CD4-positive, alpha-beta T cell (primary cell): ENCODE data around the gene MOB1A. TPM values are rescaled to one million over a fixed set of nuclear protein-coding genes. Genes with fewer than 3 reads are reported as not detected.
"Not testable (repeated sequence)": the region's sequence is repeated elsewhere in the genome, so short reads cannot be mapped to it uniquely, and the experiment has no call there.

Experiments used
- ATAC-seq: fragments of 200-7000 bp; cut with Tn5 transposase; one replicate; pipeline ENCODE4 v1.10.0; 2022; ENCODE audit warnings: mild to moderate bottlenecking; ENCODE audit not compliant: poor library complexity
- CTCF ChIA-PET: fragments of 350-600 bp; sonication (Branson Sonifier 250); formaldehyde crosslinking; loops from one replicate; lab custom pipeline; 2021; ENCODE audit warnings: antibody characterized with exemption, inconsistent platforms; lab: Charles Lee
- POLR2A ChIA-PET: fragments of 350-600 bp; sonication (Branson Sonifier 250); formaldehyde crosslinking; loops from one replicate; lab custom pipeline; 2021; ENCODE audit warnings: antibody characterized with exemption, inconsistent platforms; lab: Charles Lee
- DNase-seq, 14 experiments: peaks; one replicate each; pipeline ENCODE4 v3.0.0-alpha.2; 2013 to 2020; ENCODE audit warnings: mixed read lengths in 2 of 14
- H3K27ac ChIP-seq, 2 donors: one replicate each; pipeline versions ENCODE4 v1.5.1 to v1.7.0; 2013; ENCODE audit warnings: low read length in 2 of 2, low read depth in 1 of 2, mild to moderate bottlenecking in 1 of 2
- H3K27me3 ChIP-seq, 2 experiments: 1 replicate in 1 of 2; 2 replicates in 1 of 2; pipeline versions ENCODE4 v1.6.1 to v1.7.0; 2013; ENCODE audit warnings: low read length in 2 of 2, control low read depth in 1 of 2, mild to moderate bottlenecking in 1 of 2, moderate library complexity in 1 of 2; ENCODE audit not compliant: insufficient read depth in 2 of 2, control insufficient read depth in 1 of 2
- H3K36me3 ChIP-seq: one replicate; pipeline ENCODE4 v1.6.1; 2013; ENCODE audit warnings: low read length, control low read depth; ENCODE audit not compliant: insufficient read depth
- H3K4me1 ChIP-seq: one replicate; pipeline ENCODE4 v1.6.1; 2013; ENCODE audit warnings: low read length, control low read depth; ENCODE audit not compliant: insufficient read depth
- H3K4me3 ChIP-seq: one replicate; pipeline ENCODE4 v1.5.1; 2013; ENCODE audit warnings: mild to moderate bottlenecking, low read length, moderate library complexity
- H3K9me3 ChIP-seq, 2 experiments: 1 replicate in 1 of 2; 2 replicates in 1 of 2; pipeline versions ENCODE4 v1.6.1 to v1.7.0; 2013; ENCODE audit warnings: low read length in 2 of 2, mild to moderate bottlenecking in 2 of 2, control low read depth in 1 of 2, moderate library complexity in 1 of 2; ENCODE audit not compliant: control insufficient read depth in 1 of 2, insufficient read depth in 1 of 2
- H3K27ac Mint-ChIP-seq: one replicate; pipeline ENCODE4 v1.8.0; 2020; ENCODE audit warnings: mixed read lengths
- H3K27me3 Mint-ChIP-seq: one replicate; pipeline ENCODE4 v1.8.0; 2021; ENCODE audit warnings: mixed read lengths
- H3K36me3 Mint-ChIP-seq: one replicate; pipeline ENCODE4 v1.8.0; 2021; ENCODE audit warnings: low read depth, mixed read lengths
- H3K4me1 Mint-ChIP-seq: one replicate; pipeline ENCODE4 v1.8.0; 2021; ENCODE audit warnings: low read depth, mixed read lengths
- H3K4me3 Mint-ChIP-seq: one replicate; pipeline ENCODE4 v1.8.0; 2020; ENCODE audit warnings: mild to moderate bottlenecking, mixed read lengths
- H3K9me3 Mint-ChIP-seq: one replicate; pipeline ENCODE4 v1.8.0; 2020; ENCODE audit warnings: mixed read lengths
- CTCF ChIP-seq: fragments of 200-600 bp; IDR thresholded peaks from one replicate; pipeline ENCODE4 v1.8.0; 2022; ENCODE audit warnings: antibody characterized with exemption, mild to moderate bottlenecking
- intact Hi-C, 2 experiments: fragments of 100-400 bp; cut with DNase I in 1 of 2; cut with micrococcal nuclease in 1 of 2; formaldehyde crosslinking; loops; one replicate each; pipeline versions ENCODE4 v1.15.1 to v1.9.0; 2023 to 2025; cut with DNase I, micrococcal nuclease
- total RNA-seq, 174 experiments: library from RNA in 2 of 174; stranded (reverse) in 2 of 174; gene quantifications; one replicate each; pipeline ENCODE4 v1.2.3 and lab custom pipeline; 2021 to 2026

MOB1A gene
- total RNA-seq, 2 experiments from 2014 or later = 150 to 159 TPM

- no peak overlapping the region for H3K27ac Mint-ChIP-seq
These were observed 50.5 kb downstream of the MOB1A start for GRCh38 chr2:74128206-74128605.

GRCh38 chr2:74123955-74124354 lies 54.7 kb downstream of the MOB1A start:
- H3K4me1 Mint-ChIP-seq = peaks cover 11% of the 10 kb centered on the region
- H3K27ac ChIP-seq, H3K4me3 ChIP-seq, CTCF ChIA-PET, H3K27me3 Mint-ChIP-seq, H3K36me3 Mint-ChIP-seq, ATAC-seq, intact Hi-C loops, DNase-seq, H3K9me3 Mint-ChIP-seq, H3K27me3 ChIP-seq, H3K36me3 ChIP-seq, H3K4me3 Mint-ChIP-seq, POLR2A ChIA-PET, H3K27ac Mint-ChIP-seq: not testable (repeated sequence)
- Histone ChIP-seq H3K9me3 (peaks cover 6 to 21% of the 10 kb centered on the region in 2 experiments), H3K4me1 (peaks cover 10% of the 10 kb centered on the region)

More at GRCh38 chr2:74128206-74128605, 50.5 kb downstream of the MOB1A start:
- no peak overlapping the region for H3K4me3 Mint-ChIP-seq
- Histone ChIP-seq H3K27ac (no peak overlapping the region), H3K4me3 (no peak overlapping the region), H3K4me1 (no peaks in the 10 kb centered on the region), H3K36me3 (no peaks in the 10 kb centered on the region), H3K27me3 (peaks cover 3% of the 10 kb centered on the region in 2 experiments), H3K9me3 (peaks cover 0 to 10% of the 10 kb centered on the region in 2 experiments)
- intact Hi-C loops = no loop called here
- ATAC-seq (no peak), DNase-seq (no peak)
- no peaks in the 10 kb centered on the region for H3K9me3 Mint-ChIP-seq
- POLR2A ChIA-PET = no interaction called here
- no peak for TF ChIP-seq CTCF
- CTCF ChIA-PET = no interaction called here
- peaks cover 3% of the 10 kb centered on the region for H3K36me3 Mint-ChIP-seq
- no peaks in the 10 kb centered on the region for H3K4me1 Mint-ChIP-seq
- H3K27me3 Mint-ChIP-seq = no peaks in the 10 kb centered on the region

- H3K36me3 ChIP-seq, H3K27me3 Mint-ChIP-seq, H3K27me3 ChIP-seq, H3K27ac ChIP-seq, H3K9me3 Mint-ChIP-seq, H3K4me3 ChIP-seq, intact Hi-C loops, DNase-seq, H3K36me3 Mint-ChIP-seq, ATAC-seq: not testable (repeated sequence)
- peaks cover 11% of the 10 kb centered on the region for H3K4me1 Mint-ChIP-seq
- peak overlapping the region; percentile 38 for H3K4me3 Mint-ChIP-seq
- Histone ChIP-seq H3K9me3 (peaks cover 6 to 21% of the 10 kb centered on the region in 2 experiments), H3K4me1 (peaks cover 10% of the 10 kb centered on the region)
- ChIA-PET CTCF (interaction anchor here (2.7 to 2.9 kb wide), 2 partner anchors 26 to 56 kb away, joined by 11 to 14 read pairs; partner anchors contain the start of genes BOLA3 and MOB1A), POLR2A (interaction anchor here (0.7 to 3.1 kb wide), 4 partner anchors 26 to 336 kb away, joined by 3 to 23 read pairs (median 12); partner anchors contain the start of genes BOLA3, MOB1A and WBP1)
- peak overlapping the region; percentile 24 for H3K27ac Mint-ChIP-seq
These were observed 56.8 kb downstream of the MOB1A start for GRCh38 chr2:74121846-74122245.

GRCh38 chr2:74119912-74120825 lies 58.5 kb downstream of the MOB1A start:
- ATAC-seq = peak; percentile 95
- Histone ChIP-seq H3K27ac (peak overlapping the region; percentile 81 to 94), H3K27me3 (no peaks in the 10 kb centered on the region), H3K4me1 (peaks cover 10% of the 10 kb centered on the region), H3K4me3 (peak overlapping the region; percentile 86), H3K36me3 (no peaks in the 10 kb centered on the region), H3K9me3 (peaks cover 6 to 21% of the 10 kb centered on the region in 2 experiments)
- H3K4me3 Mint-ChIP-seq = peak overlapping the region; percentile 90
- H3K27me3 Mint-ChIP-seq = no peaks in the 10 kb centered on the region
- no peaks in the 10 kb centered on the region for H3K9me3 Mint-ChIP-seq
- H3K27ac Mint-ChIP-seq = peak overlapping the region; percentile 88
- POLR2A ChIA-PET = interaction anchor here (0.7 to 3.1 kb wide), 17 partner anchors 27 to 885 kb away, joined by 3 to 23 read pairs (median 5); partner anchors contain the start of genes BOLA3, CCT7, DGUOK and MOB1A
- peaks cover 11% of the 10 kb centered on the region for H3K4me1 Mint-ChIP-seq
- TF ChIP-seq CTCF = peak; percentile 63
- intact Hi-C loops = loop anchor here in 1 of 2 experiments (1.0 to 5.0 kb wide), 2 partner anchors 58 to 193 kb away; partner anchors contain the start of genes DGUOK and MOB1A
- DNase-seq = peak; percentile 66 to 92 (median 82)
- CTCF ChIA-PET = interaction anchor here (0.7 to 2.9 kb wide), 13 partner anchors 28 to 298 kb away, joined by 3 to 14 read pairs (median 3); partner anchors contain the start of genes BOLA3, MOB1A and MTHFD2
- peaks cover 7% of the 10 kb centered on the region for H3K36me3 Mint-ChIP-seq
